Erythroblast (primary cell): Measurements from ENCODE around the gene HOATZ.
A peak's percentile ranks its signal among the peaks of the same experiment; 100 is the strongest.

Experiments
- DNase-seq, 2 experiments: peaks; one replicate each; lab custom pipeline; 2025; lab: John Stamatoyannopoulos, UW
- GATA1 ChIP-seq: IDR thresholded peaks from 2 replicates; pipeline ENCODE4 v1.6.1; 2011; ENCODE audit warnings: low read depth, mild to moderate bottlenecking, control low read depth, low read length, moderate library complexity
- POLR2A ChIP-seq: IDR thresholded peaks from 2 replicates; pipeline ENCODE4 v1.6.1; 2011; ENCODE audit warnings: mild to moderate bottlenecking, low read length

HOATZ gene

DNA sequence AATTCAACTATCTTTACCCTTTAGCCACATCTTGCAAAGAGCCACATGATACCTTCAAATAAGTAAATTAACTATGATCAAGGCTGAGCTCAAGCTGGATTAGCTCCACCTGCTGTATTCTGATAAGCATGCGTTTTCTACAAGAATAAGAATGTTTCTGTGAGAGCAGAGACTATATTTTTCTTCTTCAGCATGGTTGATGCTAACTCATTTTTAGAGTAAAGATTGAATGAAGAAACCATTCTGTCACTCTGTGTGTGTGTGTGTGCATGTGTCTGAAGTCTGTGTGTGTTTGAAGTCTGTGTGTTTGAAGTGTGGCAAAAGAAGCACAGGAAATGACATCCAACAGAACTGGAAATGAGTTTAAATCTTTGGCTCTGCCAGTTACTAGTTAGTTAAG lies 14.0 kb downstream of the HOATZ start:
- no peak for TF ChIP-seq GATA1
- no peak for TF ChIP-seq POLR2A
- DNase-seq: no peak

DNA sequence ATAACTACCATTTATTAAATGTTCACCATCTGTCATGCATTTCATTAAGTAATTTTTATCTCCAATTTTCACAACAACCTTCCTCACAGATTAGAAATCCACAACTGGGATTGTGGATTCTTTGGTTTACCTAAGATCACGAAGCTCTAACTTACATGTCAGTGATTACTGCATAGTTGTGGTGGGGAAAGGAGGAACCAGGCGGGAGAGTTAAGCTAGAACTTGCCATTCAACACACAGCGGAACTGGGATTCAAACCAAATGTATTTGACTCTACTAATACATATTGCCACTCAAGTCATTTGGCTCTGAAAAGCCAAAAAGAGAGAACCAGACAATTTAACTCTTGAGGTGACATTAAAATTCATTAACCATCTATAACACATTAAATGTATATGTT lies 15.5 kb downstream of the HOATZ start:
- DNase-seq: no peak
- TF ChIP-seq GATA1 (no peak), POLR2A (no peak)

- DNase-seq: no peak
- TF ChIP-seq POLR2A (no peak), GATA1 (no peak)
These were observed 16.6 kb downstream of the HOATZ start for GRCh38 chr11:111531136-111531535.

DNA sequence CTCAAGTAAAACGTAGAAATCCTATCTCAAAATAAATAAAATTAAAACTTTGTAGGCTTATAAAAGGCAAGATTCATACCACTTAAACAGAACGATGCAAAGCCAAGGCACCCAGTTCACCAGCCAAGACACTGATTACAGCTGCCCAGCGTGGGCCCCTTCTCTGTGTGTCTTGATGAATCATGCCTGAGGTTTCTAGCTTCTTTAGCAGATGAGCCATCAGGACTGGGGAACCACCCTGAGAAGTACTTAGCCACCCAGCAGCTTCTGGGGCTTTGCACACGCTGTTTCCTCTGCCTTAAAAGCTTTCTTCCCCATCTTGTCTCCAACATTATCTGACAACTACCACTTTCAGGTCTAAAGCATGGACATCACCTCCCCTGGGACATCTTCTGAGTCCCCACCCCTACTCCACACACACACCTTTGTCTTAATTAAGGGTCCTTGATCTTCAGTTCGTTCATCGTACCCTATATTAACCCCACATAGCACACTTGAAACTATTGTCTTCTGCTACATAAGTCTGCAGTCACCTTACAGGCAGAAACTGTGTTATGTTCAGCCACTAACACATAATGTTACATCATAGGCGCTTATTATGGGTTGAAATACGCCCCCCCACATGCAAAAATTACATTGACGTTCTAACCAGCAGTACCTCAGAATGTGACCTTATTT lies 17.2 kb downstream of the HOATZ start:
- peak in 1 of 2 experiments; percentile 6 for DNase-seq
- TF ChIP-seq GATA1: no peak
- no peak for TF ChIP-seq POLR2A

- TF ChIP-seq GATA1: no peak
- no peak for TF ChIP-seq POLR2A
- no peak for DNase-seq
These were observed 17.8 kb downstream of the HOATZ start for GRCh38 chr11:111532365-111532709.

DNA sequence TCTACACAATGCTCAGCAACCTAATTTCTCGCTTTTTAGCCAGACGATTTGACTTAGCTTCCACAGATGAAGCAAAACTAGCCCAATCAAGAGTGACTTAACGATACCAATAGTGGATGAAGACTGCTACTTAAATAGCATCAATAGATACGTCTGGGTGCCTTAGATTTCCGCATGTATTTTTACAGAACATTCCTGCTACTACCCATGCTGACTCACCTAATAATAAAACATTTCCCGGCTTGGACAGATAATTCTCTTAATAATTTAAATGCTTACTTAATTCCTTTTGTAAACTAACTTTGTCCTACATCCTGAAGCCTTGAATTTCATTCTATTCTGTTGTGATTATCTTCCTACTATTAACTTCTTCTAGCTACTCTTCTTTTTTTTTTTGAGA lies 20.7 kb downstream of the HOATZ start:
- DNase-seq: no peak
- TF ChIP-seq GATA1 (no peak), POLR2A (no peak)

DNA sequence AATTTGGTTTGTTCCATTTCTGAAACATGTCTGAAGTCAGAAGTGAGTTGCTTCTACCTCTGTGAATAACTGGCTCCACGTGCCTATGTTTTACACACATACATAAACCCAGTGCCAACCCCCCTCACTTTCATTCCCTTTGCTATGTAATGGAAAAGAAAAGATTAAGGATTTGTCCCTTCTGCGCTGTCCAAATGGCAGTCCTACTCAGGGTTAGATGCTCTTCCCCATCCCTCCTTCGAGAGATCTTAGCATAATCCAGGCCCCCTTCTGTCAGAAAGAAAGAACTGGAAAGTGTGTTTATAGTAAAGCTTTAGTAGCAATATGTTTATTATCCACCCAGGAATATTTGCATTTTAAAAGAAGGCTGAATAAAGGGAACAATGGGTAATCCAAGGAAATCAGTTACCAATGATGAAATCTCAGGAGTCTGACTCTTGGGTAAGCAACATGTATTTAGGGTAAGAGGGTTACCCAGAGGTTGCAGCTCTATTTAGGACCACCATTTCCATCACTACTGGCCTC lies 22.8 kb downstream of the HOATZ start:
- no peak for DNase-seq
- TF ChIP-seq POLR2A (no peak), GATA1 (no peak)

GRCh38 chr11:111538407-111539114 lies 24.0 kb downstream of the HOATZ start:
- TF ChIP-seq POLR2A (no peak), GATA1 (no peak)
- DNase-seq: no peak

DNA sequence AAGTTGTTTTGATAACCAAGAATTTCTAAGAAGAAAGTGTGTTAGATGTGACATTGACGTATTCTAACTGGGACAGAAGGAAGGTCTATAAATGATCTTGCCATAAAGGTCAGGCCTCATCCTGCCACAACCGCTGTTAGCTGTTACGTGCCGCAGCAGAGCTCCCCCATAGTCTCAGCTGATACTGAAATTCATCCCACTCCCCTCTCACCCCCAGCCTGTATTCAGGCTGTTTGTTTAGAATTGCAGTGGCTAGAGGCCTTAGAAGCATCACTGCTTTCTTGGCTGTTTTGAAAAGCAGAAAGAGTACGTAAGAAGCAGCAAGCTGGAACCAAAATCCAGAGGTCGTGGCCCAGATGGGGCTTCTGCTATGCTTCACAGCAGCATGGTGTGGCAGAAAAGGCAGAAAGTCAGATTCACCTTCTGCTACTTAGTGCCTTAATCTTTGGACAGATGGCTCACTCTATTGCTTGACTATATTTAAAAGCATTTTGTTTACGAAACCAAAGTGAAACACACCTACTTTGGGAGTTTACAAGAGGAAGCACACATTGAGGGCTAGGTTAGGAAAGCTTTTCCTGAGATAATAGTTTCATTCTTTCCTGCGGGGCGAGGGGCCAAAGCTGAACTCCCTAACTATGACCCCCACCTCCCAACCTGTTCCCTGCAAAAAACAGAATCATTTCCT lies 25.0 kb downstream of the HOATZ start:
- no peak for DNase-seq
- no peak for TF ChIP-seq POLR2A
- TF ChIP-seq GATA1: no peak

- TF ChIP-seq GATA1 (no peak), POLR2A (no peak)
- DNase-seq: peak in 1 of 2 experiments; percentile 16
These were observed 25.7 kb downstream of the HOATZ start, which contains the start of gene LAYN for GRCh38 chr11:111540114-111540936. LAYN (plus strand) TSS chr11:111540720; CDS start chr11:111540844, 124 bp downstream.

DNA sequence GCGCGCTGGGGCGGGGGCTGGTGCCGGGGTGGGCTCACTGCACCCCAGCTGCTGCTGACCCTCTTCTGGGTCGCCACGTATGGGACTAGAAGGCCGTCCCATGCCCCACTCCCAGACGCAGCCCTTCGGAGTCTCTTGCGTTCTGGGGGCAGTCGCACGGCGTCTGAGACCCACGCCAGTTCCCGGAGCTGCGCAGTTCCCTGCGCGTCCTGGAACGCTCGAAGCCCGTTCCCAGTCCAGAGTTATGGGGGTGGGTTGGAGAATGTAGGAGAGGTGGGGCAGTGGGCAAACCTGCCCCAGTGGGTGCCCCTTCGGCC lies 26.3 kb downstream of the HOATZ start:
- DNase-seq: no peak
- TF ChIP-seq POLR2A (no peak), GATA1 (no peak)

- TF ChIP-seq POLR2A (no peak), GATA1 (no peak)
- DNase-seq: no peak
These were observed 26.9 kb downstream of the HOATZ start for GRCh38 chr11:111541254-111542061.

DNA sequence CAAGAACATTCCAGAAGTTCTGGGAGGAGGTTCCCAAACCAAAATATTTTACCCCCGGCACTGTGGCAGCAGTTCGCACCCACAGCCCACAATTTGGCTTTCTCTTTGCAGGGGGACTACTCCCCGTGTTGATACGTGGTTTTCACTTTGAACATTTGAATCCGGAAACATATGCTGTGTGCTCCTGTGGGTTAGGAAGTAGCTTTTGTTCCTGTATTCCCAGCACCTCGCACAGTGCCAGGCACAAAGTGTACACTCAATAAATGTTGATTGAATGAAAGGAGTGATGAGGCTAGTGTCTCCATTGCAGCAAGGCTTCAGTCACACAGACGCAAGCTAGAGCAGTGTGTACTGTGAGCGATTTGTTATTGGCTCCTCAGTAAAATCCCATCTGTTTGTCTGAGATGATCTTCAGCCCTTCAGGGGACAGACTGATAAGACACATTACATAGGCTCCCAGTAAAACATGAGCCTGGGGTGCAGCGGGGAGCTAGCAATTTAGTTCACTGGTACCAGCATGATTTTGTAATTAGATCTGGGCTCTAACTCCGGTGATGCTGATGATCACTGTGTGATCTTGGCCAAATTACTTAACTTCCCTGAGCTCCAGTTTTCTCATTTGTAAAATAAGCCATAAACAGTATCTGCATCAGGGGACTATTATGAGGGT lies 28.2 kb downstream of the HOATZ start:
- peak in 1 of 2 experiments; percentile 17 for DNase-seq
- TF ChIP-seq GATA1 (no peak), POLR2A (no peak)
